Pancreas (tissue), 10 donors: ENCODE measurements around the gene TBC1D2. TPM values are rescaled to one million over a fixed set of nuclear protein-coding genes. Genes with fewer than 3 reads are reported as not detected.

Source experiments
- ATAC-seq, 4 donors: fragments of 200-7000 bp; cut with Tn5 transposase; one replicate each; pipeline versions ENCODE4 v1.8.0 to v1.9.1; 2020; ENCODE audit warnings: mild to moderate bottlenecking in 4 of 4, moderate library complexity in 4 of 4
- DNase-seq, 6 donors: peaks; one replicate each; pipeline ENCODE4 v3.0.0-alpha.2; 2020
- FAIRE-seq: peaks from 2 replicates; lab custom pipeline; 2012; peaks lifted over from hg19 to GRCh38; lab: Jason Lieb, UNC
- H3K27ac ChIP-seq, 4 donors: fragments of 200-600 bp; sonication (generic); 1 replicate in 3 of 4; 2 replicates in 1 of 4; pipeline versions ENCODE4 v1.5.0 to v1.8.0; 2020
- H3K27me3 ChIP-seq, 4 donors: fragments of 200-600 bp; one replicate each; pipeline ENCODE4 v1.8.0; 2021
- H3K36me3 ChIP-seq, 3 donors: fragments of 200-600 bp; sonication (generic) in 1 of 3; one replicate each; pipeline versions ENCODE4 v1.5.0 to v1.8.0; 2020 to 2021
- H3K4me1 ChIP-seq, 3 donors: fragments of 200-600 bp; one replicate each; pipeline ENCODE4 v1.8.0; 2021
- H3K4me3 ChIP-seq, 4 donors: fragments of 200-600 bp; sonication (generic) in 2 of 4; one replicate each; pipeline versions ENCODE4 v1.5.0 to v1.8.0; 2020 to 2021
- H3K9me3 ChIP-seq, 4 donors: fragments of 200-600 bp; one replicate each; pipeline ENCODE4 v1.8.0; 2021
- WGBS, 2 donors: extraction: QIAGEN DNeasy Blood & Tissue Kit; methylation state at CpG; one replicate each; pipeline ENCODE4 v1.1.7; 2013; 5-methylcytosine and 5-hydroxymethylcytosine counted together
- intact Hi-C, 3 donors: fragments of 100-400 bp; cut with DNase I; formaldehyde crosslinking; loops; one replicate each; pipeline versions ENCODE4 v1.11.1 to v1.14.2; 2022
- polyA plus RNA-seq, 2 donors: library from polyadenylated mRNA; stranded (reverse); fragments of 200-250 nt; gene quantifications; one replicate each; pipeline ENCODE4 v1.2.3, GENCODE V29; 2013
- total RNA-seq, 6 donors: library from RNA; stranded (reverse); fragmentation: NEBNext Ultra II Directional in 4 of 6; extraction: Animal tissue kit (Norgen Biotek cat#: 25700) in 4 of 6; gene quantifications; one replicate each; pipeline versions ENCODE4 v1.2.1 to v1.2.4, GENCODE V29; 2021 to 2023
- TF ChIP-seq, protein P1 (sequence below), 4 donors: fragments of 200-600 bp; sonication (generic) in 3 of 4; IDR thresholded peaks; one replicate each; pipeline versions ENCODE4 v1.5.0 to v1.8.0; 2021; ENCODE audit warnings: antibody characterized with exemption in 4 of 4
- donor health status: healthy with polysubstance abuse.
- donor health status: DM: no; HTN: no; CAD: no; lungs with moderate emphysema.
- donor health status: DM: no; HTN: no; CAD: no.
- donor health status: control.
- donor health status: control.
- donor health status: Bipolar disorder and iron deficiency.
- donor health status: DM: yes; HTN: yes; CAD: no.
- donor health status: DM: no; HTN: no; CAD: no.
- donor health status: DM: no; HTN: no; CAD: no.
- donor health status: DM: yes; HTN: yes; CAD: no.

The TBC1D2 gene
- total and polyA plus RNA-seq, 8 donors: 1.9 to 5.2 (median 2.4) TPM

DNA sequence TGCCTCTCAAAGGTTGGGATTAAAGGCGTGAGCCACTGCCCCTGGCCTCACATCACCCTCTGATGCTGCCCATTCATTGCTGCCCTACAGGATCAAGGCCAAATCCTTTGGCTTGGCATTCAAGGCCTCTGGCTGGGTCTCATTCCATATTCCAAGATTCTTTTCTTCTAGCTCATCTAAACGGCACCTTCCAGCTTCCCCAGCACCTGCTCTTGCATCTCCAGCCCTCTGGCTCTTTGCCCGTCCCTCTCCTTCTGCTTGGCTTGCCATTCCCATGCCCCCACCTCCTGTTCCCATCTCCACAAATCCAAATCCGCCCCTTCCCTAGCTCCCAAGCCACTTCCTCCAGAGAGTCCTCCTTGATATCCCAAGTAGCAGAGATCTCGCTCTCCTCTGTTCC lies 96.1 kb downstream of the TBC1D2 start:
- WGBS, 2 donors: 83 to 89% methylated on average over 5 of the region's 5 CpGs
- intact Hi-C loops: no loop called here
- ATAC-seq (no peak), DNase-seq (no peak), FAIRE-seq (no peak)
- Histone ChIP-seq H3K27me3 (no peaks in the 10 kb centered on the region), H3K9me3 (no peaks in the 10 kb centered on the region), H3K27ac (no peak overlapping the region), H3K4me3 (no peak overlapping the region), H3K36me3 (no peaks in the 10 kb centered on the region), H3K4me1 (no peaks in the 10 kb centered on the region)
- TF ChIP-seq, protein P1, sequence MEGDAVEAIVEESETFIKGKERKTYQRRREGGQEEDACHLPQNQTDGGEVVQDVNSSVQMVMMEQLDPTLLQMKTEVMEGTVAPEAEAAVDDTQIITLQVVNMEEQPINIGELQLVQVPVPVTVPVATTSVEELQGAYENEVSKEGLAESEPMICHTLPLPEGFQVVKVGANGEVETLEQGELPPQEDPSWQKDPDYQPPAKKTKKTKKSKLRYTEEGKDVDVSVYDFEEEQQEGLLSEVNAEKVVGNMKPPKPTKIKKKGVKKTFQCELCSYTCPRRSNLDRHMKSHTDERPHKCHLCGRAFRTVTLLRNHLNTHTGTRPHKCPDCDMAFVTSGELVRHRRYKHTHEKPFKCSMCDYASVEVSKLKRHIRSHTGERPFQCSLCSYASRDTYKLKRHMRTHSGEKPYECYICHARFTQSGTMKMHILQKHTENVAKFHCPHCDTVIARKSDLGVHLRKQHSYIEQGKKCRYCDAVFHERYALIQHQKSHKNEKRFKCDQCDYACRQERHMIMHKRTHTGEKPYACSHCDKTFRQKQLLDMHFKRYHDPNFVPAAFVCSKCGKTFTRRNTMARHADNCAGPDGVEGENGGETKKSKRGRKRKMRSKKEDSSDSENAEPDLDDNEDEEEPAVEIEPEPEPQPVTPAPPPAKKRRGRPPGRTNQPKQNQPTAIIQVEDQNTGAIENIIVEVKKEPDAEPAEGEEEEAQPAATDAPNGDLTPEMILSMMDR (IDR thresholded peaks at IDR 0.05): no peak

DNA sequence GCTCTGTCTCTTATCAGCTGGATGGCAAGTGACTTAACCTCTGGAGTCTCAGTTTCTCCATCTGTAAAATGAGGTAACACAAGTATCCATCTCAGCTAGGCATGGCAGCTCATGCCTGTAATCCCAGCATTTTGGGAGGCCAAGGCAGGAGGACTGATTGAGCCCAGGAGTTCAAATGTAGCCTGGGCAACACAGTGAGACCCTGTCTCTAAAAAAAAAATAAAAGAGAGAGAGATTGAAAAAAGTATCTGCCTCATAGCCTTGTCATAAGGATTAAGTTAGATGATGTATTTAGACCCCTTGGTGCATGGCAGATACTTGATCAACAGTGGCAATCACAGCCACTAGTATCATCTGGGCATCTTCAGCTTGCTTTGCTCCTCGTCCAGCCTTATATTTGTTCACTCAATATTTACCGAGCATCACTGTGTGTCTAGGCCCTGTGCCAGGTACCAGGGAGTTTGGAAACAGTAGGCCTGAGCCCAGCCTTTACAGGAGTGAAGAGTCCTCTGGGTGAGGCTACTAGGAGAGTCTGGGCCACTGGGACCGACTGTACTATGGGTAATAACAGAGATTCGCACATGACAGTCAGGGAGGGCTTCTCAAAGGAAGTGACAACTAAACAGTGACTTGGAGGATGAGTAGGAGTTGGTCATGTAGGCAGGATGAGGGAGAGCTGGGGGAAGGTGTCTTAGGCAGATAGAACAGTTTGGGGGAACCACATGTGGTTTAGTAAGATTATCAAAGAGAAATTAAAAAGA lies 97.2 kb downstream of the TBC1D2 start:
- TF ChIP-seq, protein P1 (IDR thresholded peaks at IDR 0.05): no peak
- Histone ChIP-seq H3K27ac (no peak overlapping the region), H3K36me3 (no peaks in the 10 kb centered on the region), H3K4me1 (no peaks in the 10 kb centered on the region), H3K4me3 (no peak overlapping the region), H3K9me3 (no peaks in the 10 kb centered on the region), H3K27me3 (no peaks in the 10 kb centered on the region)
- 15 to 30% methylated on average over 4 of the region's 4 CpGs for WGBS, 2 donors
- DNase-seq: peak in 3 of 6 donors; percentile 33 to 59 (median 48)
- intact Hi-C loops: no loop called here
- ATAC-seq: peak; percentile 67 to 90 (median 87)
- FAIRE-seq: no peak

DNA sequence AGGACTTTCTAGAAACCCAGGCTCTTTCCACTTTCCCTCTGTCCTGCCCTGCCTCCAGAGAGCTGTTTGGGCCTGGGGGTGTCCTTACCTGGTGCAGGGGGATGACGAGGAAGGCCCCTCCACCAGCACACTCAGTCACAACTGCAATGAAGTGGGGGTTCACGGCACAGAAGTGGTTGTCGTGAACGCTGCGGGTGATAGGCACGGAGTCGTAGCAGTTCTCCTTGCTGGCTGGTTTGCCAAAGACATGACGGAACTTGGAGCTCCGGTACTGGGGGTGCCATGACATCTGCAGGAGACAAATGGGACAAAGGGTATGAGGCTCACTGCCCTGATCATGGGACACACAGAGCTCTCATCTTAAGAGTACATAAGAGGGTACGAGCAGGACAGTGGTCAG lies 98.1 kb downstream of the TBC1D2 start:
- no peak for DNase-seq
- H3K27ac ChIP-seq: no peak overlapping the region
- H3K4me1 ChIP-seq: no peaks in the 10 kb centered on the region
- 93 to 98% methylated on average over 10 of the region's 10 CpGs for WGBS, 2 donors
- no peaks in the 10 kb centered on the region for H3K27me3 ChIP-seq
- H3K9me3 ChIP-seq: no peaks in the 10 kb centered on the region
- H3K36me3 ChIP-seq: no peaks in the 10 kb centered on the region
- no peak for ATAC-seq
- no peak overlapping the region for H3K4me3 ChIP-seq
- no peak for FAIRE-seq
- intact Hi-C loops: no loop called here
- TF ChIP-seq, protein P1 (IDR thresholded peaks at IDR 0.05): no peak

DNA sequence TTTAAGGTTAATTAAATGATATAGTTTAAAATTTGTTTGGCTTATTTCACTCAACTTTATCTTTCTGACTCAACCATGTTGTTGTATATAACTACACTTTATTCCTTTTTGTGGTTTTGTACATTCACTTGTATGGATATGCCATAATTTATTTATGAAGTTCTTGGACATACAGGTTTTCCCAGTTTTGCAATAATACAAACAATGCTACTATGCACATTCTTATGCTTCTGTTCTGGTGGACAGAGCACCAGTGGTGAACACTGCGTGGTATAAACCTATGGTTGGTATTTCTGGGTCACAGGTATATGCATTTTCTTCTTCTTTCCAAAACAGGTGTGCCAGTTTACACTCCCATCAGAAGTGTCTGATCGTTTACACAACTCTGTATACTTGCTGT lies 100.8 kb downstream of the TBC1D2 start:
- 81 to 82% methylated on average over 2 of the region's 2 CpGs for WGBS, 2 donors
- ATAC-seq: no peak
- no peaks in the 10 kb centered on the region for H3K27me3 ChIP-seq
- H3K36me3 ChIP-seq: no peaks in the 10 kb centered on the region
- no peak for DNase-seq
- H3K4me1 ChIP-seq: no peaks in the 10 kb centered on the region
- H3K27ac ChIP-seq: no peak overlapping the region
- FAIRE-seq: no peak
- TF ChIP-seq, protein P1 (IDR thresholded peaks at IDR 0.05): no peak
- H3K9me3 ChIP-seq: no peaks in the 10 kb centered on the region
- intact Hi-C loops: no loop called here
- no peak overlapping the region for H3K4me3 ChIP-seq

DNA sequence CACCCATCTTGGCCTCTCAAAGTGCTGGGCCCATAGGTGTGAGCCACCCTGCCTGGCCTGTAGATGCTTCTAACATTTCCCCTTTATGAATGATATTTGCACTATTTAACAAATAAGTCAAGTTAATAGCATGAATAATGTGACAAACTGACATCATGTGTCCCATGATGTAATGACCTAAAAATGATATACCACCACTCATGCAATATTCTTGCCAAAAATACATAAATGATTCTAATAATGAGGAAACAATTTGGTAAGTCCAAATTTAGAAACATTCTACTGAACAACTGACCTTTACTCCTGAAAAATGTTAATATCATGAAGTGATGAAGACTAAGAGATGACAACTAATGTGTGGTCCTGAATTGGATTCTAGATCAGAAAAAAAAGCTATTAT lies 102.9 kb downstream of the TBC1D2 start:
- Histone ChIP-seq H3K27me3 (no peaks in the 10 kb centered on the region), H3K36me3 (no peaks in the 10 kb centered on the region), H3K4me1 (no peaks in the 10 kb centered on the region), H3K4me3 (no peak overlapping the region), H3K27ac (no peak overlapping the region), H3K9me3 (no peaks in the 10 kb centered on the region)
- no peak for FAIRE-seq
- no peak for DNase-seq
- intact Hi-C loops: no loop called here
- TF ChIP-seq, protein P1 (IDR thresholded peaks at IDR 0.05): no peak
- ATAC-seq: no peak
